ENCODE data around the gene ANTXR2.

Gene ANTXR2

GRCh38 chr4:80092088-80092487, 19.1 kb upstream of the ANTXR2 start:
- DNase-seq (ENCODE audit: low read depth): no peak

- DNase-seq (ENCODE audit: low read depth): no peak
Measured at GRCh38 chr4:80091688-80092087, 18.7 kb upstream of the ANTXR2 start.

DNA sequence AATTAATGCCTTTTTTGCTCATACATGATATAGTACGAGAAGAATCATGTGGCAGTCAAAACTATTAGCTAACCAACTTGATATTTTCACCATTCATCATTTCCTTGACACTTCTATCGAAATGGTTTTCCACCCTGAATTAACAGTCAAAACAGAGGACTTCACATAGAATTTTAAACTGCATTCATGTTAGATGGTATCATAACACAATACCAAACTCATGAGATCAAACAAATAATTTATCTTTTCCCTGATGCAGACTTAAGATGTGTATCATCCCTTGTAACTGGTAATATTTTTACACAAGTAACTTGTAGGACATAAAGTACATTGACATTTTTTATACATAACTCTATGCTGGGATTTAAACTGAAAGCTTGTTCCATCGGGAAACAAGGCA, 18.2 kb upstream of the ANTXR2 start:
- no peak for DNase-seq (ENCODE audit: low read depth)

GRCh38 chr4:80090090-80090489, 17.1 kb upstream of the ANTXR2 start:
- no peak for DNase-seq (ENCODE audit: low read depth)

DNA sequence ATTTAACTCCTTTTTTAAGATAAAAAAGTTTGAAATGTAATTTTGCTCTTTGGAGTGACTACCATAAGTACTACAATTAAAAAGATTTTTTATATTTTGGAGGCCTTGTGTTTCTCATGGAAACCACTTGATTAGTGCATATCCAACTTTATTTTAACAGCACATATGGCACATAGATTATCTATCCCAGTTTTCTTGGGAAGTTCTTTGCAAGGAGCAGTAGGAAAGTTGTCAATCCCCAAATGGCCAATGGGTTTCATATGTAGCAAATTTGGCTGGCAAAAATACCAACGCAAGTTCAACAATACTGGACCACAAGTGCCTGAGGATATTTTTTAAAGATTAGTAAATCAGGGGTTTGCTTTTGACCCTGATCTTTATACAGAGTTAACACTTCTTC, 15.4 kb upstream of the ANTXR2 start:
- DNase-seq (ENCODE audit: low read depth): no peak

- DNase-seq (ENCODE audit: low read depth): no peak
Measured at GRCh38 chr4:80086296-80086695, 13.3 kb upstream of the ANTXR2 start.

DNA sequence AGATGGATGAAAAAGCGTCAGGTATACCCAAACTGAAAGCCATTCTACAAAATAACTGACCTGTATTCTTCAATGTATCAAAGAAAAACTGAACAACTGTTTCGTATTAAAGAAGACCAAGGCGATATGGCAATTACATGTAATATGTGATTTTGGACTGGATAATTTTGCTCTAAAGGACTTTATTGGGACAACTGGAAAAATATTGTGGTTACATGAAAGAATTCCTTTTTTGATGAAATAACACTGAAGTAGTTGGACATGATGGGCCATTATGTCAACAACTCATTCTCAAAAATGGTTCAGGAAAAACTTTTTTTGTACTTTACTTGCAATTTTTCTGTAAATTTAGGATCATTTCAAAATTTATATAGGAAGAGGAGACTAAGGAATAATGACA, 12.1 kb upstream of the ANTXR2 start:
- DNase-seq (ENCODE audit: low read depth): no peak

- DNase-seq (ENCODE audit: low read depth): no peak
Measured at GRCh38 chr4:80082693-80083092, 9.7 kb upstream of the ANTXR2 start.

DNA sequence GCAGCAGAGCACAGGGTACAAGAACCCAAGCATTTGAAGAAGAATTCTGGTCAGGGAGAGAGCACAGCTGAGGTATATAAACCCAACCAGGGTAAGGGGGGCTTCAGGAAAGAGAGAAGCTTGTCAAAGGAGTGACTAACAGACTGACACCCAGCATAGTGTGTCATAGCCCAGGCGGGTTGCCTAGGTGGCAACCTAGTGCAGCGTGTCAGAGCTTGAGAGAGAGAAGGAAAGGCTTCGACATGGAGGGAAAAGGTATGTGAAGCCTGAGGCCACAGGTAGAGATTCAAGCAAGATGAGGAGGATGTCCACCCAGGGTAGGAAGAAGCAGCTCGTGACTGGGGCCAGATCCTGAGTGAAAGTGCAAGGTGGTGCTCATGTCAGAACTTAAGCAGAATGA, 8.5 kb upstream of the ANTXR2 start:
- no peak for DNase-seq (ENCODE audit: low read depth)

DNA sequence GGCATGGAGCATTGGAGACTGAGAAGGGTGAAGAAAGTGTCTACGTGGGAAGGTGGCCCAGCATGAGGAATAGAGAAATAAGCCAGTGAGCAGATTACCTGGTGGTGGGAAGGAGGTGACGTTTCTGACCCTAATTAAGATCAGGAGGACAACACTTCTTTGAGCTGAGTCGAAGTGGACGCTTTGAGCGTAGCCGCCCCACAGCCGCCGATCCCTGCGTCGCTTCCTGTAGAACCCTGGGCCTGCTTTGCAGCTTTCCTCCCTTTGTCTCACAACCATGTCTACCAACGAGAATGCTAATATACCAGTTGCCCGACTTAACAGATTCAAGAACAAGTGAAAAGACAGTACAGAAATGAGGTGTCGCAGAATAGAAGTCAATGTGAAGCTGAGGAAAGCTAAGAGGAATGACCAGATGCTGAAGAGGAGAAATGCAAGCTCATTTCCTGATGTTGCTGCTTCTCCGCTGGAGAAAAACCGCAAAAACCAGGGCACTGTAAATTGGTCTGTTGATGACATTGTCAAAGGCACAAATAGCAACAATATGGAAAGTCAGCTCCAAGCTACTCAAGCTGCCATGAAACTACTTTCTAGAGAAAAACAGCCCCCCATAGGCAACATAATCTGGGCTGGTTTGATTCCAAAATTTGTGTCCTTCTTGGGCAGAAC, 6.4 kb upstream of the ANTXR2 start:
- DNase-seq (ENCODE audit: low read depth): no peak

- DNase-seq (ENCODE audit: low read depth): no peak
Measured at GRCh38 chr4:80078346-80079092, 5.5 kb upstream of the ANTXR2 start.

DNA sequence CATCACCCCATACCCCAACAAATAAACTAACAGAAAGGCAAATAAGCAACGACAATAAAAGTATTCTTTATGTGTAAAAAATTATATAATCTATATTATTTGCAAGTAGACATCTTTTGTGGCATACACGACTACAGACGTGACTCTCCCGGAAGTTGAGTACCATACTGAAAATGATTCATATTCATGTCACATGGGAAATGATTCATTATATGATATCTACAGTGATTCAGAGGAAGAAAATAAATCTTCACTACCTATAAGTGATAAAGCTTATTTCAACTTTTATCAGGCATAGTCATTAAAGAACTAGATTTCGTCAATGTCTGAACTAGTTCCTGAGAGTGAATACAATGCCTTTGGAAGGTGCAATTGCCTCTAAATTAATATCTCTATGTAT, 4.6 kb upstream of the ANTXR2 start:
- DNase-seq (ENCODE audit: low read depth): no peak

DNA sequence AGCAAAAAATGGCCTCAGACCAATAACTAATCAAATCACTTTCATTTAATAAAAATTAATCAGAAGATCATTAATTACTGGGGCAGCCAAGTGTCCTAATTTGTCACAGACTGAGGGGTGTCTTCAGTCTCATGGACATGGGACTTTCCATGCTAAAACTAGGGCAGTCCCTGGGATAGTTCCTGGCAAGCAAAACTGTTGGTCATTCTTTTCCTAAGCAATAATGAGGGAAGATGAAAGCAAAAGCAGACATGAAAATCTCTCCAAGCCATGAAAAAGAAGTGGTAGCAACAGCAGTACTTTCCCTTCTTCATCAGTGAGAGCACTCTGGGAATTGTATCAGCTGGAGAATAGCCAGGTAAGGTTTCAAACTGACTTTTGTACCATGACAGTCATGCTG, 3.7 kb upstream of the ANTXR2 start:
- no peak for DNase-seq (ENCODE audit: low read depth)

DNA sequence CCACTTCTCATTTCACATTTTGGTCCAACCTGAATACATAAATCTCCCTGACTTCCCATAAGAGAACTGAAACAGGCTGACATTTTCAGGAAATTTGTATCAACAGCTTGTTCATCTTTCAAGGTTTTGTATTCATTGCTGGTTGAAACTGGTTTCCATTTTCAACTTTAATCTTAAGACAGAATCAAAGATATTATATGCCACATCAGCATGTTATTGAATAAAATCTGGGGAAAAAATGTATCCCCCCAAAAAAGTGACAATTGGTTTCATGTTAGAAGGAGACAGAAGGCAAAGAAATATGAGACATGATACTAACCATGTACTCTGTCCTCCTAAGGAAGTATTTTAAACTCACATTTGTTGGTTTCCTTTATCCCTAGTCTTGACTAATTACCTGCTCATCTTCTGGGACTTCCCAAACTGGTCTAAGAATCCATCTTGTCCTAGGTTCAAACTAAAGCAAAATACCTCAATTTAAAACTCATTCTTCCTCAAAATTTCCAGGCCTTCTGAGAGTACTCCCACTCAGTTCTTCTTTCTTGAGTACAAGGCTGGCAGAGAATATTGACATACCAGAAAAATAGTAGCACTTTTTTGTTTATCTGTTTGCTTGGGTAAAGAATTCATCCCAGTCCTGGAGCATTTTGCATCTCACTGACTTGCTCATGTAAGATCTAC, 3.1 kb upstream of the ANTXR2 start:
- no peak for DNase-seq (ENCODE audit: low read depth)

DNA sequence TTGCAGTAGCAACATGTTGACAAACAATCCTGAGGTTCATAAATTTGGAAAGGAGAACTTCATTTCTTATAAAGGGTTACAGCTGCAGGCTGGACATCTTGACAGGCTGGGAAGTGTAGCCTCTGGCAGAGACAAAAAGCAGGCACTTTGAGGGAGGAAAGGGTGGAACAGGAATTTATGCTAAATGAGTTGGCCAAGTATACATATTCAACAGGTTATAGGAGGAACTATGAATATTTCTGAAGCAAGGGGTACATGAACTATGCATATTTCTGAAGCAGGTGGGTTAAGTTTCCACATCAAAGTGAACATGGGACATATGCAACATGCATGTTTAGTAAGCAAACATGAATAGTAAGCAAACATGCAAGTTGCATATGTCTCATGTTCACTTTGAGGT, 1.6 kb upstream of the ANTXR2 start:
- DNase-seq (ENCODE audit: low read depth): no peak

DNA sequence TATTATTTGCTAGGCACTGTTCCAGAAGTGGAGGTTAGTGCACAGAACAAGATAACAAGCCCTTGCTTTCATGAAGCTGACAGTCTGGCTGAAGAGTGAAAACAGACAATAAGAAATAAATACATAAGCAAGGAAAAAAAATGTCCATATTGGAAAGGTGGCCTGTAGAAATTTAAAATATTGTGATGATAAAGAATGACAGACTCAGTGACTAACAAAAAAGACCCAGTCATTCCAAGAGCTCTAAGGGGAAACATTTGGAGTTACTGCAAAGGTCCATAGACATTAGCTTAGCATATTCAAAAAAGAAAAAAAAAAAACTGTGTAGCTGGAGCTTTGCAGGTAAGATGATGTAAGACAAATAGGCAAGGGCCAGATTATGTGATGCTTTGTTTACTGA, 1.0 kb upstream of the ANTXR2 start:
- no peak for DNase-seq (ENCODE audit: low read depth)

GRCh38 chr4:80073473-80074008, 512 bp upstream of the ANTXR2 start:
- DNase-seq (ENCODE audit: low read depth): no peak

- peak; percentile 33 for DNase-seq (ENCODE audit: low read depth)
Measured at GRCh38 chr4:80072228-80072743, 743 bp downstream of the ANTXR2 start.

DNA sequence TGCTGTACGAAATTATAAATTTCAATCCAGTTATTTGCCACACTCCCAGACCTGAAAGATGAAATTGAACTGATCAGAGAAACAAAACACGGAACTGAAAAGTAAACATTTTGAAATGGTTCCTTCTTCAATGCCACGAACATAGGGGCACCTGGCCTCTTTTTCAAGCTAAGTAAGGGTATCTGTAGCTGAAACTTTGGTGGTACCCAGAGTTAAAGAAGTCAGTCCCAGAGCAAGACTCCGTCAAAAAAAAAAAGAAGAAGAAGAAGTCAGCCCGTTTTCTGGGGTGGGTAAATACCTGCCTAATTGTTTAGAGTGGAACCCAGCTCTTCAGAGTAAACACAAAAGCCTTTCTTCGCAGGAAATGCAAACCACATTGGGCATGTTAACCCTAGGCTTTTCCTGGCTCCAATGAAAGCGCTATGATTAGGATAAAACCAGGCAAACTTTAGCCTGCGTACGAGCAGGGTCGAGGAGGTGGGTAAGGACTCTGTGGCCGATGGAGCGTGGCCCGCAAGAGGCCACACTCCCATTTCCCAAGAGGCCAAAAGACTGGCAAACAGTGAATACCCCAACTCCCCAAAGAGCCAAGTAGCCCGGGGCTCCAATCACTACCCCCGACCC, 1.3 kb downstream of the ANTXR2 start:
- DNase-seq (ENCODE audit: low read depth): no peak

DNA sequence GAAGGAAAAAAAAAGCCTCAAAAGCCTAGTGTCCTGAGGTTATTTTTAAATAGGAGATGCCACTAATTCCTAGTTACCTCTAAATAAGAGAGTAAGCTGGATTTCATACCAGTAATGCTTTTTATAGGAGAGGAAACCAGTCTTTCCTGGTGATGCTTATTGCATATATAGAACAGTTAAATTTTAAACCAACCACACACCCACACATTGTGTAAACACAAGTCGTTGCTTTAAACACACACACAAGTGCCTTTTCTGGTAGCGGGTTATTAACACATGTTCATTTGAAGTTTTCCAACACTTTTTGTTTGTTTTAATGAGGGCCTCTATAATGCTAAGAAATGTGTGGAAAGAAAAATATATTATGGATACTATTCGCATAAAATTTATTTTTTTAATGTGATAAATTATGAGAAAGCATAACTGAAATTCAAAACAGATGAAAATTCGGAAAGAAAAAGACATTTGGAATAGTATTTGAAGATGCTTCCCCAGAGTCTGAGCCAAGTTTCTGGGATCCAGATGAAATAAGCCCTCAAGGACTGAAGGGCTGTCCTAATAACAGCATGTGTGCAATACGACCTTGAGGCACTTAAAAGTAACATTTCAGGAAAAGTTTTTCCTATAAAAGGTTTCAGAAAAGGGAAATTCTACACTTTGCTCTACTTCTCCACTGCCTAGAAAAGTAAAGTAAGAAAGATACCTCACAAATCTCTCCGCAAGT, 2.0 kb downstream of the ANTXR2 start:
- no peak for DNase-seq (ENCODE audit: low read depth)
